HUDEP-2 (cell line): Measurements from ENCODE around the gene AK3.
"Not testable (repeated sequence)": the region's sequence is repeated elsewhere in the genome, so short reads cannot be mapped to it uniquely, and the experiment has no call there.

Source experiments
- DNase-seq, 76 experiments: peaks; one replicate each; lab custom pipeline; 2025; ENCODE audit not compliant: unreplicated experiment in 76 of 76; lab: John Stamatoyannopoulos, UW

The AK3 gene

GRCh38 chr9:4671737-4672136 is 69.3 kb downstream of the AK3 start:
- no peak for DNase-seq

GRCh38 chr9:4670591-4670990 is 70.4 kb downstream of the AK3 start:
- DNase-seq, result no peak

DNA sequence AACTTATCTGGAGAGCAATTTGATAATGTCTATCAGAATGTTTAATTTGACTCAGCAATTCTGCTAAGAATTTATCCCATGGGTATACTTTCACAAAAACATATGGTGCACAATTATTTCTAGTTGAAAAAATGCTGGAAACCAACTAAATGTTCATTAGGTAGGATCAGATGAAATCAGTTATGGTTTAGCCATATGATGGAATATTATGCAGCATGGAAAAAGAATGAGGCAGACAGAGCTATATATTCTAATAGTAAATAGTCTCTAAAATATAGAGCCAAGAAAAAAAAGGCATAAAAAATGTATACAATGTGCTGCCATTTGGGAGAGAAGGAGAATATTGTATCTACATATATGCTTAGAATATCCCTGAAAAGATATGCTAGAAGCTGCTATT is 71.1 kb downstream of the AK3 start:
- no peak for DNase-seq

- DNase-seq, result no peak
These were observed 72.4 kb downstream of the AK3 start for GRCh38 chr9:4668604-4669003.

- DNase-seq, result no peak
These were observed 73.3 kb downstream of the AK3 start for GRCh38 chr9:4667681-4668080.

DNA sequence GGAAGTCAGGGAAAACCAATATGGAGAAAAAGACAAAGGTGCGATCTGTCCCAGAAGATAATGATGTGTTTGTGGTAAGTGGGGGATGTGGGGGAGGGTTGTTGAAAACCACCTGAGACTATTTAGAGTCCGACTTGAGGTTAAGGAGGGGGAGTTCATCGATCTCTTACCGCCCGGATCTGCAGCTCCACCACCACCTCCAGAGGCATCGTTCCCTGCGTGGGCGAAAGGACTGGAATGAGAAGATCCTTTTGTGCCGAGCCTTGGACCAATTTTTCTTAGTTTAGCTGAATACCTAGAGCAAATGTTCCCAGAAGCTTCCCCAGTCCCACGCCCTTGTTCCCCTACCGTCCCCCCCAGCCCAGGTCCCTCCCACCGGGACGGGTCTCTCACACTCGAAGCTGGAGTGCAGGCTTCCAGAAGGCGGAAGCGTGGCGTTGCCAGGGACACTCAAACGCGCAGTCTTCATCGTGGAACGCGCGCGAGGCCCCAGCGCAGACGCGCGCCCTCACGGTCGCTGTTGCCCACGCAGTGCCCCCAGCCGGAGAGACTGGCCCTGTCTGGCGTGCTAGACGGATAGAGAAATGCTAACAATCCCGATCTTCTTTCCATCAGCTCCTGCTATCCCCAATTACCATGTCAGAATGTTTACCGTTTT is 74.8 kb downstream of the AK3 start, which contains the start of gene SPATA6L:
SPATA6L (minus strand) TSS at position 439 of the 658 bp plus-strand sequence; CDS start at position 209, 230 bp downstream.
- DNase-seq, result peak in 18 of 76 experiments; percentile 5 to 39 (median 18)

GRCh38 chr9:4665357-4665756 is 75.6 kb downstream of the AK3 start:
- DNase-seq, result no peak

GRCh38 chr9:4663956-4664355 is 77.0 kb downstream of the AK3 start:
- DNase-seq, result no peak

GRCh38 chr9:4662989-4663792 is 77.8 kb downstream of the AK3 start:
- no peak for DNase-seq

- peak in 73 of 76 experiments; percentile 13 to 80 (median 60) for DNase-seq
These were observed 78.7 kb downstream of the AK3 start, which contains the start of gene PLPP6 for GRCh38 chr9:4662108-4662988. Gene PLPP6 (plus strand): TSS chr9:4662294. CDS start chr9:4662376, 82 bp downstream.

- DNase-seq, result no peak
These were observed 79.4 kb downstream of the AK3 start for GRCh38 chr9:4661611-4662010.

- no peak for DNase-seq
These were observed 79.8 kb downstream of the AK3 start for GRCh38 chr9:4661165-4661564.

- DNase-seq, result not testable (repeated sequence)
These were observed 80.3 kb downstream of the AK3 start for GRCh38 chr9:4660665-4661064.
